Chondrocyte (in vitro differentiated cells): Measurements from ENCODE around the gene RIPPLY1. TPM values are rescaled to one million over a fixed set of nuclear protein-coding genes. Genes with fewer than 3 reads are reported as not detected.

Source experiments
- DNase-seq: peaks from one replicate; pipeline ENCODE4 v3.0.0; 2021; ENCODE audit warnings: mixed read lengths, low spot score
- H3K27ac Mint-ChIP-seq: one replicate; pipeline ENCODE4 v1.8.0; 2021; ENCODE audit warnings: mild to moderate bottlenecking, moderate library complexity, mixed read lengths; ENCODE audit not compliant: unreplicated experiment
- H3K27me3 Mint-ChIP-seq: 2 replicates; pipeline ENCODE4 v1.8.0; 2021; ENCODE audit warnings: low read depth, mixed read lengths
- H3K36me3 Mint-ChIP-seq: 2 replicates; pipeline ENCODE4 v1.8.0; 2021; ENCODE audit warnings: low read depth, mixed read lengths
- H3K4me1 Mint-ChIP-seq: 2 replicates; pipeline ENCODE4 v1.8.0; 2021; ENCODE audit warnings: low read depth, mild to moderate bottlenecking, mixed read lengths
- H3K4me3 Mint-ChIP-seq: one replicate; pipeline ENCODE4 v1.8.0; 2021; ENCODE audit warnings: mild to moderate bottlenecking, moderate library complexity, mixed read lengths; ENCODE audit not compliant: unreplicated experiment
- H3K9me3 Mint-ChIP-seq: 2 replicates; pipeline ENCODE4 v1.8.0; 2021; ENCODE audit warnings: low read depth, mixed read lengths
- CTCF ChIP-seq: fragments of 200-600 bp; sonication (generic); IDR thresholded peaks from 2 replicates; pipeline ENCODE4 v1.5.0; 2021; ENCODE audit warnings: antibody characterized with exemption, mild to moderate bottlenecking, moderate library complexity
- total RNA-seq: library from RNA; stranded (reverse); gene quantifications from 3 replicates; pipeline ENCODE4 v1.2.1, GENCODE V29; 2021

The RIPPLY1 gene
- total RNA-seq, 1 donor from 2014 or later: not detected

GRCh38 chrX:106919932-106920452 lies 16.9 kb upstream of the RIPPLY1 start, which contains the start of gene CLDN2:
TSS of gene CLDN2 (plus strand) at chrX:106920402. CDS start at chrX:106928229, 7,827 bp downstream.
- no peaks in the 10 kb centered on the region for H3K36me3 Mint-ChIP-seq
- peaks cover 3% of the 10 kb centered on the region for H3K27me3 Mint-ChIP-seq
- DNase-seq: no peak
- peaks cover 24% of the 10 kb centered on the region for H3K4me1 Mint-ChIP-seq
- H3K9me3 Mint-ChIP-seq: no peaks in the 10 kb centered on the region
- H3K4me3 Mint-ChIP-seq: no peak within 1 kb of the TSS
- no peak within 1 kb of the TSS for H3K27ac Mint-ChIP-seq
- TF ChIP-seq CTCF: no peak

- Mint-ChIP-seq H3K36me3 (no peaks in the 10 kb centered on the region), H3K27me3 (peaks cover 3% of the 10 kb centered on the region), H3K27ac (no peak overlapping the region), H3K4me1 (peaks cover 24% of the 10 kb centered on the region), H3K4me3 (no peak overlapping the region), H3K9me3 (no peaks in the 10 kb centered on the region)
- TF ChIP-seq CTCF: no peak
- no peak for DNase-seq
Measured at GRCh38 chrX:106917830-106918500, 14.8 kb upstream of the RIPPLY1 start.

- Mint-ChIP-seq H3K36me3 (no peaks in the 10 kb centered on the region), H3K27ac (no peak overlapping the region), H3K9me3 (no peaks in the 10 kb centered on the region), H3K4me3 (no peak overlapping the region), H3K27me3 (peaks cover 5% of the 10 kb centered on the region), H3K4me1 (peaks cover 10% of the 10 kb centered on the region)
- no peak for DNase-seq
- TF ChIP-seq CTCF: no peak
Measured at GRCh38 chrX:106912864-106913263, 9.7 kb upstream of the RIPPLY1 start.

- DNase-seq: no peak
- Mint-ChIP-seq H3K27me3 (no peaks in the 10 kb centered on the region), H3K27ac (no peak overlapping the region), H3K9me3 (no peaks in the 10 kb centered on the region), H3K36me3 (peaks cover 2% of the 10 kb centered on the region), H3K4me3 (no peak overlapping the region), H3K4me1 (no peaks in the 10 kb centered on the region)
- no peak for TF ChIP-seq CTCF
Measured at GRCh38 chrX:106906361-106906760, 3.2 kb upstream of the RIPPLY1 start.

- H3K4me1 Mint-ChIP-seq: no peaks in the 10 kb centered on the region
- peaks cover 2% of the 10 kb centered on the region for H3K36me3 Mint-ChIP-seq
- no peak overlapping the region for H3K27ac Mint-ChIP-seq
- DNase-seq: no peak
- no peak overlapping the region for H3K4me3 Mint-ChIP-seq
- TF ChIP-seq CTCF: no peak
- H3K27me3 Mint-ChIP-seq: no peaks in the 10 kb centered on the region
- H3K9me3 Mint-ChIP-seq: no peaks in the 10 kb centered on the region
Measured at GRCh38 chrX:106905064-106905708, 2.0 kb upstream of the RIPPLY1 start.
